Forelimb muscle (tissue), 1 donor: ENCODE measurements around the gene LAPTM4A. TPM values are rescaled to one million over a fixed set of nuclear protein-coding genes. Genes with fewer than 3 reads are reported as not detected.
"Not testable (repeated sequence)": the region's sequence is repeated elsewhere in the genome, so short reads cannot be mapped to it uniquely, and the experiment has no call there.

Experiments used
- DNase-seq: peaks from one replicate; pipeline ENCODE4 v3.0.0-alpha.2; 2013; ENCODE audit warnings: low read depth
- polyA plus RNA-seq: library from polyadenylated mRNA; unstranded; fragments of 120-200 nt; gene quantifications from one replicate; pipeline ENCODE4 v1.2.1, GENCODE V29; 2013; ENCODE audit not compliant: insufficient read length

Gene LAPTM4A
- polyA plus RNA-seq, 1 donor = 322 TPM

DNA sequence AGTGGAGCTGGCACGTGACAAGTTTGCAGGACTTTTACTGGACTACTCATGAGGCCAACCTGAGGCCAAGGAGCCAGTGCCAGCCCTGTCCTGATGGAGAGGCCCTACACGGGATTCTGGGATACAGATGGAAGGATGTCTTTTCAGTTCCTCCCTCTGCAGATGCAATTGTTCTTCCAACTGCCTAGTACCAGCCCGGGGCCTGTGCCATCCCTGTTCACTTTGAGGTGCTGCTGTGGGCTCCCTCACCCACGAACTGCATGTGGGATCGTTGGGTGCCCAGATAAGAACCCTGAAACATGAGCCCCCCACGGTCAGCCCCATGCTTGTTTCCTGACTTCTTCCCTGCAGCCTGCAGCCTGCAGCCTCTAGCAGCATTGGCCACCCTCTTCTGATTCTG, 25.3 kb upstream of the LAPTM4A start:
- DNase-seq = no peak

DNA sequence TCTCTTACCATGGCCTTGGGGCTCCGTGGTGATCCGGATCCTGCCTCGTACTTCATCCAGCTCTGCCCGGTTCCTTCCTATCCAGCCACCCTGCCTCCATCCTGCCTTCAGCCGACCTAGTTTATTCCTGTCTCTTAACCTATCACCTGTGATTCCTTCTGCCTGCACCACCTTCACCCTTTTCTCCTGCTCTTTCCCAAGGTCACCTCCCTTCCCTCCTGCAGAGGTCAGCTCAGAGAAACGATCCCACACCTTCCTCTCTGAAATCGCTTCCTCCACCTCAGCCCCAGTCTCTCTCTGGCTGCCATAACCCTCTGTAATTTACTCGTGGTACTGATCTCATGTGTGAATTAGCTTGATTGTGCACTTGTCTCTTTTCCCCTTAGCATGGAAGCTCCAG, 23.5 kb upstream of the LAPTM4A start:
- DNase-seq = no peak

DNA sequence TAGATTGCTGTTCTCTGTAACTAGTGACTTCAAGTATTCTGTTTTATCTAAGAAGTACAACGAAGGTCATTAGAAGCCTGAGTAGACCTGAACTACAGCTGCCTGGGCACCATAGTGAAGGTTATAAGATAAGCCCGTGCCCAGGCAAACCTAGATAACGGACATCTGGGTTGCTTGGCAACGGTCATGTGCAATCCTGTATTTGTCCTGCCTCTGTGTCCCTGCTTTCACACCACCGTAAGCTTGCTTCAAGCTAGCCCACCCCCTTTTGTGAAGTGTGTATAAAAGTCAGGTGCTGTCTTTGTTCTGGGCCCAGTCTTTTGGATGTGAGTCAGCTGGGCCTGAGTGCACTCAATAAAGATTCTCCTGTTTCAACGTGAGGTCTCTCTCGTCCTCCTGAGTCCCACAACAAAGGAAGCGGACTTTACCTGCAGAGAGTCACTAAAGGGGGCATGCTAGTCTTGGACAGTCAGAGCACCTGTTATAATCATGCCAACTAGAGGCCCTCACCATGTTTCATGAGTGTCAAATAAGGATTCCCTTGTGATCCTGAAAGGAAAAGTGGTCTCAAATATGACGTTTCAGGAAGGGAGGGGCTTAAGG, 22.7 kb upstream of the LAPTM4A start:
- not testable (repeated sequence) for DNase-seq

DNA sequence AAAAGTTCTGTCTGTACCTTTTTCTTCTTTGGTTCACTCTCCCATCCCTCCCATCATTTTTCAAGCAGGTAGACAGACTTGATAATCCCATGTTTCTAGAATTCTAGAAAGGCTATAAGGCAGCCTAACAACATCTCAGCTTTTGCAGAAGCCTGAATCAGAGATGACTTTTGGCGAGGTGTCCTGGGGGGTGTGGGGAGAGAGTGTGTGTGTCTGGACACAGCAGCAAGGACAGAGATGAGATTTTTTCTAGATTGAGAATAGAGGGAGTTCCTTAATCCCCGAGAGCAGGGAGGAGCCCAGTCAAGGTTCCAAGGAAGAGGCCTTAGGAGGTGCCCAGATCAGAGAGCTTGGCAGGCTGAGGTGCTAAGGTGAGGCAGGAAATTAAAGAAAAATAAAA, 22.0 kb upstream of the LAPTM4A start:
- no peak for DNase-seq

DNA sequence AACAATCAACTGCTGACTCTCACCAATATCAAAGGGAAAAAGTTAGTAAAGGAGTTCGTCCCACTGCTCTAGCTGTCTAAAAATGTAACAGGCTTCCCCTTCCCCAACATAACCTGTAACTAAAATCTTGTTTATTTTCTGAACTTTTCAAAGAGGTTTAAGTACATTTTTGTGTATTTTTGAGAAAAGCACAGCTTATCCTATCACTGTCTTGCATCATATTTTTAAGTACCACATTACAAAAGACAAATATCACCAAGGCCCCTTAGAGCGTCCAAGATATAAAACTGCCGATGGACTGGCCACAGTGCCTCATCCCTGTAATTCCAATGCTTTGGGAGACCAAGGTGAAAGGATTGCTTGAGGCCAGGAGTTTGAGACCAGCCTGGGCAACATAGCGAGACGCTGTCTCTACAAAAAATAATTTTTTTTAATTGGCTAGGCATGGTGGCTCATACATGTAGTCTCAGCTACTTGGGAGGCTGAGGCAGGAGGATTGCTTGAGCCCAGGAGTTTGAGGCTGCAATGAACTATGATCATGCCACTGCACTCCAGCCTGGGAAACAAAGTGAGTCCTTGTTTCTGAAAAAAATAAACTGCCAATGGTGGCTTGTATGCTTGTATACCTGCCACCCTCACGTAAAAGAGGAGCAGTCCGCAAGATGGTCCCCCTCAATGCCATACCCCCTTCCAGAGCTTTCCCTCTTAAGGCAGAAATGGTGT, 21.2 kb upstream of the LAPTM4A start:
- no peak for DNase-seq

DNA sequence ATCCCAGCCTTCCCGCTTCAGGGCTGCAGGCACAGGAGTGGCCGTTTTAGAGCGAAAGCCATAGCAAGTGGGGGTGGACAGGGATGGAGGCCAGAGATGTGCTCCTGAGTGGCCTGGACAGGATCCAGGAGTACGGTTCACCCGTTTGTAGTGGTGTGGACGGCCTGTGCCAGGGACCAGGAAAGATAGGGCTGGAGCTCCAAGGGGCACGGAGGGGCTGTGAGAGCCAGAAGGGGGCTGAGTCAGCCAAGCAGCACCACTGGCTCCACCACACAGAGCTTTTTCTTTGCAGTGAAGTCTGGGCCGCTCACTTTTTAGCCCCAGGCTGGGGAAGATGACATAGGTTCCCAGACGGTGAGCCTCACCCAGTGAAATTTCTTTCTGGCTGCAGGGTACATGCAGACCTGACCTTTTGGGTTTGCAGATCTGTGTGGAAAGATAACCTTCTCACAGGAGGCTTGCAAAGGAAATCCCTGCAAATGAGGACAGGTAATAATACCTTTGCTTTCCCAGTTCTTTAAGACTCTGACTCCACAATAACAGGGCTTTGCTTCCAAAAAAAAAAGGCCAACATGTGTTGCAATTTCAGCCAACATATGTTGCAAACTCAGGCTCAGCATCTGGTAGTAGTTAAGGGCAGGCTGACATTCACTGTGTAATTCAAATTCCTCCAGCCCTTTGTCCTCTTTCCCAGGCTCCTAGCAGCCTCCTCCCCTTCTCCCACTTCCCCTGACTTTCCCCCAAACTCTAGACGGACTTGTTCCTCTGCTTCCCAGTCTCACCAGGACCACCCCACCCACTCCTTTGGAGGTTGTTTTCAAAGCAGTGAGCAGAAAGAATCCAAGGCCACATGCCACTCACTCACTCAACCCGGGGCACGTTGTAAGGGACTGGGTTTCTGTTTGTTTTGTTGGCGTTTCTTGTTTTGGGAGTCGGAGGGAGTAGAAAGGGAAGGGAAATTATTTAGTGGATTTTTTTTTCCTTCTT, 20.3 kb upstream of the LAPTM4A start:
- peak; percentile 91 for DNase-seq

DNA sequence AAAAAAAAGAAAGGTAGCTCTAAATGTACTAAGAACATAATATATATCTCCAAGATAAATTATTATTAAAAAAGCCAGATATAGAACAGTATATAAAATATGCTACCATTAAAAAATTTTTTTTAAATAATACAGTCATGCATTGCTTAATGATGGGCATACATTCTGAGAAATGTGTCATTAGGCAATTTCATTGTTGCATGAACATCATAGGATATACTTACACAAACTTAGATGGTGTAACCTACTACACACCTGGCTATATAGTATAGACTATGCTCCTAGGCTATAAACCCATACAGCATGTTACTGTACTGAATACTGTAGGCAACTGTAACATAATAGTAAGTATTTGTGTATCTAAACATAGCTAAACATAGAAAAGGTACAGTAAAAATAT, 18.3 kb upstream of the LAPTM4A start:
- no peak for DNase-seq

DNA sequence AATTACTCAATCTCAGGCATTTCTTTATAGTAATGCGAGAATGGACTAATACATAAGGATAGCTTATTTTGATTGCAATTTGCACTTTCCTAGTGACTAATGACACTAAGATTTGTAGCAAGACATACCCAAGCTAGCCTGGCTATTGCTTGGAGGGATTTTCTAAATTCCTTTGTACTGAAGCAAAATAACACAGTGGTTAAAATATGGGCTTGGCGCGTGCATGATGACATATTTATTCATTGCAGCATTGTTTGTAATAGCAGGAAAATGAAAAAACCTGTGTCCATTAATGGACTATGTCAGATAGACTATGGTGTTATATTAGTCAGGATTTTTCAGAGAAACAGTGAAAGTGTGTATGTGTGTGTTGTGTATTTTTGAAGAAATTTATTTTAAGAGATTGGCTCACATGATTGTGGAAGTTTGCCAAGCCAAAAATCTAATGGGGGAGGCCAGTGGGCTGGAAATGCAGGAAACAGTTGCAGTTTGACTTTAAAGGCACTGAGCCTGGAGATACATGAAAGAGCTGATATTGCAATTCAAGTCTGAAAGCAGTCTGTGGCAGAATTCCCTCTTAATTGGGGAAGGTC, 16.7 kb upstream of the LAPTM4A start:
- DNase-seq = no peak

DNA sequence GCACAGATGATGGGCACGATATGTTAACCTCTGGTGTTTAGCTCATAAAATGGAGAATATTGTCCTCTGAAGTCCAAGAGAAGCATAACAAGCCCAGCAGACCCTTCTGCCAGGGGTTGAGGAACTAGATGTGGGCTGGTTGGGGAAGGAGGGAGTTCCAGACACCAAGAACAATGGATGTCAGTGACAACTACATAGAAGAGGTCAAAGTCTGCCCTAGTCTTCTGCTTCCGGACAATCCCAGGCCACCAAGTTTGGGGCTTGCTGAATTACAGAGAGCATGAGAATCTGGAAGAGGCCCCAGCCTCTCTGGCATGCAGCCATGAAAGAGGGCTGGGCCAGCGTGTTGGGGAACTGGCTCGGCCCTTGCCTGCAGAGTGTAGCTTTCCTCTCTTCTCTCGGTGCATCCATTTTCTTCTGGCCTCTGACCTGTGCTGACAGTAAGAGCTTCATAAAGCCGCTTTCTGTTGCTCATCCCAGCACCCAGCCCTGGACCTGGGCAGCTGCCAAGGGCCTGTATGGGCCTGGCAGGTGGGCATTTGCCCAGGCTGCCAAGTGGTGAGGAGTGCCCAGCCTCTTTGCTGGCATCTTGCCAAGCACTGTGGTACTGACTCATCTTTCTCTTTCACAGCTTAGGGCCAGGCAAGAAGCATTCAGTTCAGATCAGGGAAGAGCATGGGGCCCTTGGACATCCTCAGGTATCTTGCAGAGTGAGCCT, 14.6 kb upstream of the LAPTM4A start:
- no peak for DNase-seq

DNA sequence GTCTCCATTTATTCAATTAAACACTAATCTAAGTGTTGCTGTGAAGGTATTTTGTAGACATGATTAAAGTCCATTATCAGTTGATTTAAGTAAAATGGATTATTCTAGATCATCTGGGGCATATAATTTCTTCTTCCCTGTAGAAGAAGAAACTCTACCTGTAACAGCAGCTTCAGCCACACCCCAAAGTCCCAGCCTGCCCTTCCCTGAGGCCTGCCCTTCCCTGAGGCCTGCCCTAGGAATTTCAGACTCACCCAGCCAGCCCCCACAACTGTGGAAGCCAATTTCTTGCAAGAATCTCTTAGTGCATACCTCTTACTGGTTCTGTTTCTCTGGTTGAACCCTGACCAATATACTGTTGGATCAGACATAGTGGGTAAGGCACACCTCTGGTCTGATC, 13.4 kb upstream of the LAPTM4A start:
- no peak for DNase-seq

DNA sequence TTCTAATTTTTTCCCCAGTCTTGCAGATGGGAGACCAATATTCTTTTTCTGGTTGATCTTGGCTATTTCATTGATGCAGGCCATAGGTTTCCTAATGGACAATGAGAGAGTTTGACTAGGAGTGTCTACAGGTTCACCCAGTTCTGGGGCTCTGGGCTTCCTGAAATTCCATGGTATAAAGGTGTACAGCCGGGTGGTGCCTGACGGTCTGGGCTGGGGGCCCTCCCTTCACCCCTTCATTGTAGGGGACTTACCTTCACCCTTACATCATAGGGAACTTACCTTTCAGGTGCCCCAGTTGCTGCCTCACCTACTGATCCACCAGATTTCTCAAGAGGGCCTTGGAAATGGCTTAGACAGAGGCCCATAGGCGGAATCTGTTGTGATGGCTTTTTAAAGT, 13.0 kb upstream of the LAPTM4A start:
- no peak for DNase-seq

DNA sequence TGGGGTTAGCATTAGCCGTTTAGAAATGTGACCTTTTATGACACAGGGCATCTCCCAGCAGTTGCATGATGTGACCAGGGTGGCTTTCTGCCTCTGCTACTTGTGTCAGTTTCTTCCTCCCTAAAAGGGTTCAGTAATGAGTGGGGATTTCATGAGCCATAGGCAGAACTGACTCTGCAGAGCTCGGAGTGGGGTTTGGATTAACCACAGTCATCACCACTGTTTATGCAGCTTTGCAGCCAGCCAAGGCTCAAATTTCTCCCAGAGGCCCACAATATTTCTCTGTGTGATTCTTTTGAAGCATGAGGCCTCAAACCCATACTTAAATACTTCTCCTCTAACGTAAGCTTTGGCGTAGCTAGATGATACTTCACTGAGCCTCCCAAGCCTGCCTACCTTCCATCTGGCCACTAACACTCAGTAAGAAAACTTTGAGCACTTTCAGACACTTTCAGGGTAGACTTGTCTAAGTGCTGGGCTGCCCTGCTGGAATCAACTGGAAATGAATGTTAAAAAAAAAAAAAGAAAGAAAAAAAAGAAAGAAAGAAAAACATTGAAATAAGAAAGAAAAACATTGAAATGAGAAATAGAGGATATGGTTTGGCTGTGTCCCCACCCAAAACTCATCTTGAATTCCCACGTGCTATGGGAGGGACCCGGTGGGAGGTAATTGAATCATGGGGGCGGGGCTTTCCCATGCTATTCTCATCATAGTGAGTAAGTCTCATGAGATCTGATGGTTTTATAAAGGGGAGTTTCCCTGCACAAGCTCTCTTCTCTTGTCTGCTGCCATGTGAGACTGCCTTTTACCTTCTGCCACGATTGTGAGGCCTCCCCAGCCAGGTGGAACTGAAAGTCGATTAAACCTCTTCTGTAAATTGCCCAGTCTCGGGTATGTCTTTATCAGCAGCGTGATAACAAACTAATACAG, 11.5 kb upstream of the LAPTM4A start:
- DNase-seq = peak; percentile 88

DNA sequence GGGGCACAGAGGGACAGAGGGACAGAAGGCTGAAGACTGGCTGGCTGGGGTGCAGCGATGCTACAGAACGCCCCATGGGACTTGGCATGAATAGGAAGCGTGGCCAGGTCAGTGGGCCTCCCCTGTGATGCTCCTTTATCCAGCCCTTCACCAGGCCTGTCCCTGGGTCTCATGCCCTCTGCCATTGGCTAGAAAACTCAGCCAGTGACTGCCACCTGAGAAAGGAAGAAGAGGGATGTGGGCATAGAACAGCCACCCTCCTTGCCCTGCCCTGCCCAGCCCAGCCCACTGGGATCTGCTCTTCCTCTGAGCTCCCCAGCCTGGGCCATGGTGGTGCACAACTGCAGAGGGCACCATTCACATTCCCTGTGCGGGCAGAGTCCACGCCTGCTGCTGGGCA, 10.5 kb upstream of the LAPTM4A start:
- no peak for DNase-seq

DNA sequence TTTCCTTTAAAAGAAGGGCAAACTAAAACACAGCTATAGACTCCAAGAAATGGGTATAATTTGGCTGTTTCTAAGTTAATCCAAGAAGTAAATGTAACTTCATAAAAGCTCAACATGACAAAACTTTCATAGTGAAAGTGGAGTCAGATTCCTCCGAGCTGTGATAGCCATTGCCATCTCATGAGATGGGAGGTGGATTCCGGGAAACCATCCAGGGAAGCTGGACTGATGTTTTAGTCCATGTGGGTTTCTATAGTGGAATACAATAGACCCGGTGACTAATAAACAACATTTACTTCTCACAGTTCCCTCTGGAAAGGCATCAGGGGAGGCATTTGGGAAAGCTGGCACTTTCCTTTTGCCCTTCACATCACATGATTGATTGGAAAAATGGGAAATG, 10.0 kb upstream of the LAPTM4A start:
- no peak for DNase-seq

DNA sequence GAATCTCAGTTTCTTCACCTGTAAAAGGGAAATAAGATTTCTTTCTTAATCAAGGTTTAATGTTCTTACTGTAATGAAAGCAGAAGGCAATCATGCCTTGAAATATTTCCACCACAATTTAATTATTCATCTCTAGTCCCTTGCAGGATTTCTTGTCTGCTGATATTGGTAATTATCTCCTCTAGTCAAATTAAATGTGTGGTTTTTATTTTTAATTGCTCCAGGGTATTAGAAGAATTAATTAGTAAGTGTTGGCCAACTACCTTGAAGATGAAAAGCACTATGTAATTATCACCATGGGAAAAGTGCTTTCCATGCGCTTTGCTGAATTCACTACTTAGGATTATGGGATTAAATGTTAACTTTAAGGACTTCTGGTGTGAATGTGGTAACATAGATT, 8.7 kb upstream of the LAPTM4A start:
- DNase-seq = no peak

DNA sequence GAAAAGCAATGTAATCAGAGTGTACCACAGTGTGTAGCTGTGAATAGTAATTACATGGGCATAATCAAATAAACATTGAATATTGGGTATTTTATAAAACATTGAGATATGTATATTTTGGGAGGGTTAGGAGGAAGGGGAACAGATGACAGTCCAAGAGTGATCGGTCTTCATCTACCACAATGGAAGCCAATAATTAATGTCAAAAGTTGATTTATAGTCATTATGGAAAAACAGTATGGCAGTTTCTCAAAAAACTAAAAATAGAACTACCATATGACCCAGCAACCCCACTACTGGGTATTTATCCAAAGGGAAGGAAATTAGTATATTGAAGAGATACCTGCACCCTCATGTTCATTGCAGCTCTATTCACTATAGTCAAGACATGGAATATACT, 5.8 kb upstream of the LAPTM4A start:
- no peak for DNase-seq

DNA sequence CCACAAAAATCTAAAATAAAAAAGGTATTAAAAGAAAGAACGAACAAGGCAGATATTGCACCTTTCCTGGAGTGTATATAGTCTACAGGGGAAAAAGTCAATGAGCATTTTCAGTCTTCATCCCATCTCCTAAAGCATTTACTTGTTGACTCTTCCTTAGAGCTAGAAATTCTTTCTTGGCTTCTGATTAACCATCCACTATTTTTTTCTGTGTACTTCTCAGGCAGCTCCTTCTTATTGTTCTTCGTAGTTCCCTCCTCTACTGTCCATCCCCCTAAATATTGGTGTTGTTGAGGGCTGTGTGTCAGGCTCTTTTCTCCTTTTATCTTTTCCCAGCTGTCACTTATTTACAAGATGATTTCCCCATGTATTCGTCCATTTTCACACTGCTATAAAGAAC, 3.5 kb upstream of the LAPTM4A start:
- DNase-seq = no peak

DNA sequence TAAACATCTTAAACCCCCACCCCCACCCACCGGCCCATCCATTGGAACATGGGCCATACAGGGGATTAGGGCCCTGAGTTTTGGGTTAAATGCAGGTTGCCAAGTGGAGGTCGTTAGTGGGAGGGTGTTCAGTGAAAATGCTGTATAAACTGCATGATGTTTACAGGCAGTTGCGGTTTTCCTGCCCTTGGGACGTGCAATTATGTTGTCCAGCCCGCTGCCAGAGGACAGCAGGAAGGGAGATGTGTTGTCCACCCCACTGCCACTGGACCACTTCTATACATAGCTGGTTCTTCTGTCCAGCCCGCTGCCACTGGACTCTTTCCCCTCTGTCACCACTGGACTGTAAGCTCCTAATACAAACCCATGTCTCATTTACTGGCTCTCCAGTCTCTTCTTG, 2.7 kb upstream of the LAPTM4A start:
- DNase-seq = no peak

DNA sequence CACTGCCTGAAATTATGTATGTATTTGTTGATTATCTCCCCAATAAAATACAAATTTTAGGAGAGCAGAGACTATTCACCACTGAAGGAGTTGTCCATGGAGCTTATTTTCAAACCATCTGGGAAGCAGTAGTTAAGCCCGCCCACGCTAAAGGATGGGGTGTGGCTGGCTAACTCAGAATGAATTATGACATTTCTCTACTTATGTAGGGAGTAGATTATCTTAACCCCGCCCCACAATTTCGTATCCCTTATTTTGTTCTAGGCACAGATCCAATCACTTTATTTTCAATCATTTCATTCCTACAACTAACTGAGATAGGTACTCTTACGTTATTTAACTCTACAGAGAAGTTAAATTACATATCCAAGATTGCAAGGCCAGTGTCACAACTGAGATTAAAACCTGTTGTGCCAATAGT, 1.4 kb upstream of the LAPTM4A start:
- DNase-seq = no peak

DNA sequence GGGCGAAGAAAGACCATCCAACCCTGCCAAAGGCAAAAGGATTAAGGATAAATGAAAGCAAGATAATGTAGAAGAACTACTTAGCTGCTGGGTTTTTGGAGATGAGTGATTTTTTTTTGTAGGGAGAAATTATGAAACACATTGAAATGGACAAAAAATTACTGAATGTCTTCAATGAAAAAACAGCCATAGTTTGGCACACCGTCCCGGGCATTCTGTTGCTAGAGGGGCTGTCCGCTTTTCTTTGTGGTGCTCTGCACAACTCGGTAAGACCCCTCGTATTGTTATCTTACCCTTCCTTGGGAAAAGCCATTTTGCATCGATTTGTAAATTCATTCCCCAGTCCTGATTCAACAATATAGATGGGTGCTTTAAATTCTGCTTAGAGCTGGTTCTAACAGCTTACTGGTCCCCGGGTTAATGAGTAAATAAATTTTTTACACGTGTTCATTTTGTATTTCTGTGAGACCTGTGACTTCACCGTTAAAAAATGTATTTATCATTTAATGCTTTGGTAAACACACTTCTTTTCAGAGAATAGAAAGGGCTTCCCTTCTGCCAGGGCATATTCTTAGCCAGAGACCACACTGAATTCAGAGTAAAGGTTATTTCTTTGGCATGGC, 912 bp upstream of the LAPTM4A start:
- no peak for DNase-seq
